Measurements from ENCODE around the gene HDAC1. TPM values are rescaled to one million over a fixed set of nuclear protein-coding genes. Genes with fewer than 3 reads are reported as not detected.

HDAC1 gene
- total and polyA plus RNA-seq, 2 of the 13 experiments (the other 11 are each of a cell fraction or from before 2014, with no cell fraction given) = 93.5 to 189 TPM

- TF ChIP-seq, protein P1, sequence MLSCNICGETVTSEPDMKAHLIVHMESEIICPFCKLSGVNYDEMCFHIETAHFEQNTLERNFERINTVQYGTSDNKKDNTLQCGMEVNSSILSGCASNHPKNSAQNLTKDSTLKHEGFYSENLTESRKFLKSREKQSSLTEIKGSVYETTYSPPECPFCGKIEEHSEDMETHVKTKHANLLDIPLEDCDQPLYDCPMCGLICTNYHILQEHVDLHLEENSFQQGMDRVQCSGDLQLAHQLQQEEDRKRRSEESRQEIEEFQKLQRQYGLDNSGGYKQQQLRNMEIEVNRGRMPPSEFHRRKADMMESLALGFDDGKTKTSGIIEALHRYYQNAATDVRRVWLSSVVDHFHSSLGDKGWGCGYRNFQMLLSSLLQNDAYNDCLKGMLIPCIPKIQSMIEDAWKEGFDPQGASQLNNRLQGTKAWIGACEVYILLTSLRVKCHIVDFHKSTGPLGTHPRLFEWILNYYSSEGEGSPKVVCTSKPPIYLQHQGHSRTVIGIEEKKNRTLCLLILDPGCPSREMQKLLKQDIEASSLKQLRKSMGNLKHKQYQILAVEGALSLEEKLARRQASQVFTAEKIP (CRISPR knock-in tag; IDR thresholded peaks at IDR 0.05; ENCODE audit: borderline replicate concordance) = no peak
- peak; percentile 42; the same call in 1 of the 2 replicates for TF ChIP-seq ZNF607 (CRISPR knock-in tag; IDR thresholded peaks at IDR 0.05; ENCODE audit: borderline replicate concordance)
- TF ChIP-seq ZNF468 (CRISPR knock-in tag; IDR thresholded peaks at IDR 0.05) = no peak
- TF ChIP-seq PAXIP1 (CRISPR knock-in tag; conservative IDR thresholded peaks at IDR 0.05) = 0 out of 2 replicates have a peak, but pooled peaks have one; percentile 34
- TF ChIP-seq TCF7L2 (IDR thresholded peaks at IDR 0.05; ENCODE audit: low read depth, low read length) = no peak
- TF ChIP-seq SRF (IDR thresholded peaks at IDR 0.05; ENCODE audit: low read depth, low read length) = no peak
- peak; percentile 26 for TF ChIP-seq ZNF781 (CRISPR knock-in tag; IDR thresholded peaks at IDR 0.05; ENCODE audit: borderline replicate concordance, not compliant biosample characterization)
- TF ChIP-seq ZSCAN9 (CRISPR knock-in tag; IDR thresholded peaks at IDR 0.05; ENCODE audit: borderline replicate concordance) = no peak
- no peak for TF ChIP-seq KDM4B (CRISPR knock-in tag; IDR thresholded peaks at IDR 0.05)
- TF ChIP-seq, protein P2, sequence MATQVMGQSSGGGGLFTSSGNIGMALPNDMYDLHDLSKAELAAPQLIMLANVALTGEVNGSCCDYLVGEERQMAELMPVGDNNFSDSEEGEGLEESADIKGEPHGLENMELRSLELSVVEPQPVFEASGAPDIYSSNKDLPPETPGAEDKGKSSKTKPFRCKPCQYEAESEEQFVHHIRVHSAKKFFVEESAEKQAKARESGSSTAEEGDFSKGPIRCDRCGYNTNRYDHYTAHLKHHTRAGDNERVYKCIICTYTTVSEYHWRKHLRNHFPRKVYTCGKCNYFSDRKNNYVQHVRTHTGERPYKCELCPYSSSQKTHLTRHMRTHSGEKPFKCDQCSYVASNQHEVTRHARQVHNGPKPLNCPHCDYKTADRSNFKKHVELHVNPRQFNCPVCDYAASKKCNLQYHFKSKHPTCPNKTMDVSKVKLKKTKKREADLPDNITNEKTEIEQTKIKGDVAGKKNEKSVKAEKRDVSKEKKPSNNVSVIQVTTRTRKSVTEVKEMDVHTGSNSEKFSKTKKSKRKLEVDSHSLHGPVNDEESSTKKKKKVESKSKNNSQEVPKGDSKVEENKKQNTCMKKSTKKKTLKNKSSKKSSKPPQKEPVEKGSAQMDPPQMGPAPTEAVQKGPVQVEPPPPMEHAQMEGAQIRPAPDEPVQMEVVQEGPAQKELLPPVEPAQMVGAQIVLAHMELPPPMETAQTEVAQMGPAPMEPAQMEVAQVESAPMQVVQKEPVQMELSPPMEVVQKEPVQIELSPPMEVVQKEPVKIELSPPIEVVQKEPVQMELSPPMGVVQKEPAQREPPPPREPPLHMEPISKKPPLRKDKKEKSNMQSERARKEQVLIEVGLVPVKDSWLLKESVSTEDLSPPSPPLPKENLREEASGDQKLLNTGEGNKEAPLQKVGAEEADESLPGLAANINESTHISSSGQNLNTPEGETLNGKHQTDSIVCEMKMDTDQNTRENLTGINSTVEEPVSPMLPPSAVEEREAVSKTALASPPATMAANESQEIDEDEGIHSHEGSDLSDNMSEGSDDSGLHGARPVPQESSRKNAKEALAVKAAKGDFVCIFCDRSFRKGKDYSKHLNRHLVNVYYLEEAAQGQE (IDR thresholded peaks at IDR 0.05; ENCODE audit: borderline replicate concordance in 1 of 2, low read depth in 1 of 2, low read length in 2 of 2) = no peak
- no peak for TF ChIP-seq MED8 (CRISPR knock-in tag; IDR thresholded peaks at IDR 0.05; ENCODE audit: insufficient replicate concordance)
- TF ChIP-seq ZNF333 (CRISPR knock-in tag; IDR thresholded peaks at IDR 0.05; ENCODE audit: borderline replicate concordance) = no peak
- no peak for TF ChIP-seq KLF6 (CRISPR knock-in tag; IDR thresholded peaks at IDR 0.05)
- no peak for TF ChIP-seq CEBPB (IDR thresholded peaks at IDR 0.05; ENCODE audit: borderline replicate concordance, low read depth, low read length)
- TF ChIP-seq, protein P3, sequence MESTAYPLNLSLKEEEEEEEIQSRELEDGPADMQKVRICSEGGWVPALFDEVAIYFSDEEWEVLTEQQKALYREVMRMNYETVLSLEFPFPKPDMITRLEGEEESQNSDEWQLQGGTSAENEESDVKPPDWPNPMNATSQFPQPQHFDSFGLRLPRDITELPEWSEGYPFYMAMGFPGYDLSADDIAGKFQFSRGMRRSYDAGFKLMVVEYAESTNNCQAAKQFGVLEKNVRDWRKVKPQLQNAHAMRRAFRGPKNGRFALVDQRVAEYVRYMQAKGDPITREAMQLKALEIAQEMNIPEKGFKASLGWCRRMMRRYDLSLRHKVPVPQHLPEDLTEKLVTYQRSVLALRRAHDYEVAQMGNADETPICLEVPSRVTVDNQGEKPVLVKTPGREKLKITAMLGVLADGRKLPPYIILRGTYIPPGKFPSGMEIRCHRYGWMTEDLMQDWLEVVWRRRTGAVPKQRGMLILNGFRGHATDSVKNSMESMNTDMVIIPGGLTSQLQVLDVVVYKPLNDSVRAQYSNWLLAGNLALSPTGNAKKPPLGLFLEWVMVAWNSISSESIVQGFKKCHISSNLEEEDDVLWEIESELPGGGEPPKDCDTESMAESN (CRISPR knock-in tag; conservative IDR thresholded peaks at IDR 0.05) = no peak
- no peak for TF ChIP-seq POLR2A (IDR thresholded peaks at IDR 0.05; ENCODE audit: insufficient read depth in 1 of 2, low read depth in 2 of 2, low read length in 2 of 2)
- no peak for TF ChIP-seq ZNF746 (CRISPR knock-in tag; IDR thresholded peaks at IDR 0.05)
- TF ChIP-seq MED1 (CRISPR knock-in tag; IDR thresholded peaks at IDR 0.05) = peak; percentile 68
- TF ChIP-seq HNF4G (IDR thresholded peaks at IDR 0.05; ENCODE audit: borderline replicate concordance, low read depth, low read length) = no peak
- TF ChIP-seq HNF4G (CRISPR knock-in tag; IDR thresholded peaks at IDR 0.05; ENCODE audit: borderline replicate concordance, low read depth) = no peak
These were observed 53.5 kb downstream of the HDAC1 start (continued) for GRCh38 chr1:32345289-32345827.

Data from HepG2 (cell line).